Endodermal cell (in vitro differentiated cells): ENCODE measurements around the gene LYPD4. TPM values are rescaled to one million over a fixed set of nuclear protein-coding genes. Genes with fewer than 3 reads are reported as not detected.

Experiments used
- DNase-seq: peaks from one replicate; pipeline ENCODE4 v3.0.0-alpha.2; 2017
- H3K27ac ChIP-seq: 2 replicates; pipeline ENCODE4 v1.5.1; 2013; ENCODE audit warnings: mild to moderate bottlenecking, low read depth, low read length, moderate library complexity
- H3K27me3 ChIP-seq: 2 replicates; pipeline ENCODE4 v1.6.1; 2013; ENCODE audit warnings: mild to moderate bottlenecking, low read length, moderate library complexity; ENCODE audit not compliant: insufficient read depth, control insufficient read depth, poor library complexity, severe bottlenecking
- H3K36me3 ChIP-seq: 2 replicates; pipeline ENCODE4 v1.7.0; 2013; ENCODE audit warnings: mild to moderate bottlenecking, low read length, moderate library complexity; ENCODE audit not compliant: control insufficient read depth, insufficient read depth
- H3K4me1 ChIP-seq: one replicate; pipeline ENCODE4 v1.7.0; 2013; ENCODE audit warnings: low read length; ENCODE audit not compliant: control insufficient read depth, insufficient read depth
- H3K4me3 ChIP-seq: 2 replicates; pipeline ENCODE4 v1.5.1; 2013; ENCODE audit warnings: mild to moderate bottlenecking, low read length, moderate library complexity
- H3K9ac ChIP-seq: 2 replicates; pipeline ENCODE4 v1.6.1; 2013; ENCODE audit warnings: mild to moderate bottlenecking, low read length, moderate library complexity; ENCODE audit not compliant: poor library complexity, severe bottlenecking; ENCODE audit errors: extremely low read depth
- H3K9me3 ChIP-seq: 2 replicates; pipeline ENCODE4 v1.6.1; 2013; ENCODE audit warnings: mild to moderate bottlenecking, low read length, moderate library complexity; ENCODE audit not compliant: control insufficient read depth
- H3K27ac Mint-ChIP-seq: 2 replicates; pipeline ENCODE4 v1.8.0; 2020; ENCODE audit warnings: mixed read lengths
- H3K27me3 Mint-ChIP-seq: 2 replicates; pipeline ENCODE4 v1.8.0; 2021; ENCODE audit warnings: mild to moderate bottlenecking, mixed read lengths; ENCODE audit not compliant: insufficient read depth
- H3K36me3 Mint-ChIP-seq: 2 replicates; pipeline ENCODE4 v1.8.0; 2020; ENCODE audit warnings: low read depth, mixed read lengths
- H3K4me1 Mint-ChIP-seq: 2 replicates; pipeline ENCODE4 v1.8.0; 2020; ENCODE audit warnings: mixed read lengths
- H3K4me3 Mint-ChIP-seq: 2 replicates; pipeline ENCODE4 v1.8.0; 2020; ENCODE audit warnings: mild to moderate bottlenecking, moderate library complexity, mixed read lengths
- H3K9me3 Mint-ChIP-seq: 2 replicates; pipeline ENCODE4 v1.8.0; 2020; ENCODE audit warnings: mild to moderate bottlenecking, mixed read lengths
- WGBS, 2 experiments: methylation state at CpG; one replicate each; pipeline versions ENCODE4 v1.1.5 to v1.1.7; 2013; ENCODE audit warnings: missing lambda C conversion rate in 2 of 2, mixed read lengths in 1 of 2; ENCODE audit not compliant: insufficient coverage in 1 of 2, insufficient read length in 1 of 2; 5-methylcytosine and 5-hydroxymethylcytosine counted together
- total RNA-seq, 2 donors: library from RNA; stranded (reverse); fragmentation: NEBNext Ultra II Directional in 1 of 2; extraction: Animal tissue kit (Norgen Biotek cat#: 25700) in 1 of 2; gene quantifications; 2 replicates in 1 of 2; 3 replicates in 1 of 2; pipeline ENCODE4 v1.2.1, GENCODE V29; 2021
- TF ChIP-seq, protein P1 (sequence below): fragments of 200-600 bp; sonication (generic); conservative IDR thresholded peaks from 2 replicates; pipeline ENCODE4 v1.5.0; 2021; ENCODE audit warnings: antibody characterized with exemption, mild to moderate bottlenecking

Gene LYPD4
- total RNA-seq, 2 donors from 2014 or later = not detected

DNA sequence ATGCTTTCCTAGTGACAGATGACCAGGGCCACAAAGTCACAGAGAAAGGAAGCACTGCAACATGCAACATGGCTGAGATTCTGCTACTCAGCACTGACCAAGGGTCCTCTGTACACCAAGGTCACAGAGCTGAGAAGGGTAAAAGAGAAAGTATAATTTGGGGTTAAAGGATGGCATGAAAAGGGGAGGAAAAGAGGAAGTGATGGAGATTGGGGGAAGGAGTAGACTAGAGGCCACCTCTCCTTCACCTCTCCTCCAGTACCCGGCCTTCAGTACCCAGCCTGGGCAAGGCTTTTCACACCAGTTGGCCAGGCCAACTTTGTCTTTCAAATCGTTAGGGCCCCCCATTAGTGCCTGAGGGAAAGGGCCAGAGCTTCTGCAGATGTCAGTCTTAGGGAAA, 9.3 kb upstream of the LYPD4 start:
- Histone ChIP-seq H3K27me3 (peaks cover 25% of the 10 kb centered on the region), H3K27ac (no peak overlapping the region), H3K9me3 (no peaks in the 10 kb centered on the region), H3K36me3 (no peaks in the 10 kb centered on the region), H3K4me3 (no peak overlapping the region), H3K4me1 (peaks cover 2% of the 10 kb centered on the region), H3K9ac (no peak overlapping the region)
- H3K9me3 Mint-ChIP-seq = no peaks in the 10 kb centered on the region
- peaks cover 47% of the 10 kb centered on the region for H3K27me3 Mint-ChIP-seq
- no peak for DNase-seq
- no peak overlapping the region for H3K4me3 Mint-ChIP-seq
- no peaks in the 10 kb centered on the region for H3K36me3 Mint-ChIP-seq
- peaks cover 12% of the 10 kb centered on the region for H3K4me1 Mint-ChIP-seq
- TF ChIP-seq, protein P1, sequence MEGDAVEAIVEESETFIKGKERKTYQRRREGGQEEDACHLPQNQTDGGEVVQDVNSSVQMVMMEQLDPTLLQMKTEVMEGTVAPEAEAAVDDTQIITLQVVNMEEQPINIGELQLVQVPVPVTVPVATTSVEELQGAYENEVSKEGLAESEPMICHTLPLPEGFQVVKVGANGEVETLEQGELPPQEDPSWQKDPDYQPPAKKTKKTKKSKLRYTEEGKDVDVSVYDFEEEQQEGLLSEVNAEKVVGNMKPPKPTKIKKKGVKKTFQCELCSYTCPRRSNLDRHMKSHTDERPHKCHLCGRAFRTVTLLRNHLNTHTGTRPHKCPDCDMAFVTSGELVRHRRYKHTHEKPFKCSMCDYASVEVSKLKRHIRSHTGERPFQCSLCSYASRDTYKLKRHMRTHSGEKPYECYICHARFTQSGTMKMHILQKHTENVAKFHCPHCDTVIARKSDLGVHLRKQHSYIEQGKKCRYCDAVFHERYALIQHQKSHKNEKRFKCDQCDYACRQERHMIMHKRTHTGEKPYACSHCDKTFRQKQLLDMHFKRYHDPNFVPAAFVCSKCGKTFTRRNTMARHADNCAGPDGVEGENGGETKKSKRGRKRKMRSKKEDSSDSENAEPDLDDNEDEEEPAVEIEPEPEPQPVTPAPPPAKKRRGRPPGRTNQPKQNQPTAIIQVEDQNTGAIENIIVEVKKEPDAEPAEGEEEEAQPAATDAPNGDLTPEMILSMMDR = no peak
- 40 to 72% methylated on average over 1 to 2 of the region's 2 CpGs for WGBS, 2 experiments
- no peak overlapping the region for H3K27ac Mint-ChIP-seq

DNA sequence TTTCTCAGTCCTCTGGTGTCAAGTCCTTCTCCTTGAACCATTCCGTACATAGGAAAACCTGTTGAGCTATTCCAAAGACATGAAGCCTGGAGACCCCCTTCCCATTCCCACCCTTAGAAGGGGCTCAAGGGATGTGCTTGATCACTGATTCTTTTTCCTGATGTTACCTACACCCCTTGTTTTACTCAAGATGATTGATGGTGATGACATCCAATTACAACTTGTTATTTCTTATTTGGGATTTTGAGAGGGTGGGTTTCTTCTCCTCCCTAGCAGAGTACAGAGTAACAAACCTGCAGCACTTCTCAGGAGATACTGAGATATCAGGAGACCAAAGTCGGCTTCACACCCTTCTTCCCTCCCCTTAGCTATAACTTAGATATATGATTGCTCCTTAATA, 8.9 kb upstream of the LYPD4 start:
- no peaks in the 10 kb centered on the region for H3K36me3 Mint-ChIP-seq
- Histone ChIP-seq H3K36me3 (no peaks in the 10 kb centered on the region), H3K27ac (no peak overlapping the region), H3K9me3 (no peaks in the 10 kb centered on the region), H3K4me1 (peaks cover 2% of the 10 kb centered on the region), H3K27me3 (peaks cover 25% of the 10 kb centered on the region), H3K9ac (no peak overlapping the region), H3K4me3 (no peak overlapping the region)
- peaks cover 48% of the 10 kb centered on the region for H3K27me3 Mint-ChIP-seq
- H3K4me3 Mint-ChIP-seq = no peak overlapping the region
- DNase-seq = no peak
- H3K9me3 Mint-ChIP-seq = no peaks in the 10 kb centered on the region
- 67% methylated on average over 1 to 2 of the region's 2 CpGs for WGBS, 2 experiments
- TF ChIP-seq, protein P1 = no peak
- H3K27ac Mint-ChIP-seq = no peak overlapping the region
- H3K4me1 Mint-ChIP-seq = peaks cover 12% of the 10 kb centered on the region

DNA sequence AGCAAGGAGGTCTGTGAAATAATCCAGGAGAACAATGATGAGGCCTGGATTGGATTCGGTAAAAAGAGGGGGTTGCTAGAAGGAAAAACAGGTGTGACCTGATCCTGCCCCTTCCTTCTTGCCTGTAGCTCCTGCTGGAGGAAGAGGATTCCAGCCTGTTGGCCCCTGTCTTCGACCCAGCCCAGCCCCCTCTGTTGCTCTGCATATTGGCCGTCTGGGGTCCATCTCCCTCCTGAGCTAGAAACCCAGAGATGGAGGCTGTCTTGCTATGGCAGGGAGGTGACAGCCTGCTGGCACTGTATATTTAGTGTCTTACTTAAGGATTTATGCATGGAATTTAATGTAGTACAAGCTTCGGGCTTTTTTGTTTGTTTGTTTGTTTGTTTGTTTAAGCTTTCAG, 7.0 kb upstream of the LYPD4 start:
- Histone ChIP-seq H3K27me3 (peaks cover 25% of the 10 kb centered on the region), H3K27ac (no peak overlapping the region), H3K36me3 (no peaks in the 10 kb centered on the region), H3K9me3 (no peaks in the 10 kb centered on the region), H3K4me1 (peaks cover 2% of the 10 kb centered on the region), H3K4me3 (no peak overlapping the region), H3K9ac (no peak overlapping the region)
- TF ChIP-seq, protein P1 = no peak
- Mint-ChIP-seq H3K4me3 (no peak overlapping the region), H3K9me3 (no peaks in the 10 kb centered on the region), H3K27me3 (peaks cover 46% of the 10 kb centered on the region), H3K36me3 (no peaks in the 10 kb centered on the region), H3K27ac (no peak overlapping the region), H3K4me1 (peaks cover 12% of the 10 kb centered on the region)
- DNase-seq = no peak
- 61 to 77% methylated on average over 4 of the region's 4 CpGs for WGBS, 2 experiments
